HG03558 (cell line): ENCODE results near the gene SLC11A2.
"Not testable (repeated sequence)": the region's sequence is repeated elsewhere in the genome, so short reads cannot be mapped to it uniquely, and the experiment has no call there.

Source experiments
- ATAC-seq: cut with Tn5 transposase; IDR thresholded peaks from one replicate; pipeline ENCODE4 v1.9.1; 2021; ENCODE audit warnings: moderate number of reproducible peaks; ENCODE audit not compliant: unreplicated experiment; ENCODE audit errors: extremely low read depth

The SLC11A2 gene

GRCh38 chr12:51028126-51028812 lies 2.1 kb upstream of the SLC11A2 start:
- no peak for ATAC-seq

- no peak for ATAC-seq
These were observed 1.2 kb upstream of the SLC11A2 start for GRCh38 chr12:51027342-51027835.

GRCh38 chr12:51025338-51025835 lies 797 bp downstream of the SLC11A2 start:
- no peak for ATAC-seq

GRCh38 chr12:51023625-51024382 lies 2.4 kb downstream of the SLC11A2 start:
- ATAC-seq = no peak

- no peak for ATAC-seq
These were observed 4.5 kb downstream of the SLC11A2 start for GRCh38 chr12:51021694-51022093.

- ATAC-seq = no peak
These were observed 5.6 kb downstream of the SLC11A2 start for GRCh38 chr12:51020448-51021182.

GRCh38 chr12:51019927-51020326 lies 6.3 kb downstream of the SLC11A2 start:
- ATAC-seq = no peak

GRCh38 chr12:51018956-51019355 lies 7.2 kb downstream of the SLC11A2 start:
- ATAC-seq = no peak

GRCh38 chr12:51017452-51017851 lies 8.7 kb downstream of the SLC11A2 start:
- ATAC-seq = no peak

- ATAC-seq = not testable (repeated sequence)
These were observed 11.7 kb downstream of the SLC11A2 start for GRCh38 chr12:51014467-51014866.

GRCh38 chr12:51013441-51013840 lies 12.7 kb downstream of the SLC11A2 start:
- ATAC-seq = no peak

- ATAC-seq = no peak
These were observed 13.5 kb downstream of the SLC11A2 start for GRCh38 chr12:51012570-51013236.

GRCh38 chr12:51011955-51012354 lies 14.2 kb downstream of the SLC11A2 start:
- no peak for ATAC-seq

- no peak for ATAC-seq
These were observed 17.1 kb downstream of the SLC11A2 start for GRCh38 chr12:51009056-51009440.

GRCh38 chr12:51008329-51009055 lies 17.7 kb downstream of the SLC11A2 start:
- no peak for ATAC-seq

GRCh38 chr12:51005671-51006070 lies 20.5 kb downstream of the SLC11A2 start:
- no peak for ATAC-seq

- no peak for ATAC-seq
These were observed 21.2 kb downstream of the SLC11A2 start for GRCh38 chr12:51005030-51005429.

GRCh38 chr12:51004504-51004903 lies 21.7 kb downstream of the SLC11A2 start:
- ATAC-seq = no peak

- ATAC-seq = no peak
These were observed 24.4 kb downstream of the SLC11A2 start for GRCh38 chr12:51001799-51002198.

- no peak for ATAC-seq
These were observed 25.9 kb downstream of the SLC11A2 start for GRCh38 chr12:51000245-51000644.
